ENCODE measurements around the gene PCDH7. TPM values are rescaled to one million over a fixed set of nuclear protein-coding genes. Genes with fewer than 3 reads are reported as not detected.

Gene PCDH7
- total RNA-seq = 55.3 and 55.4 TPM in 2 replicates

GRCh38 chr4:30720021-30720660 is at the start of gene PCDH7:
Gene PCDH7 (plus strand): TSS chr4:30720369. CDS start chr4:30721423, 1,054 bp downstream.

All from myometrial cell (primary cell).